NB4 (cell line): ENCODE data around the gene EIF4G2.

Source experiments
- DNase-seq: peaks from one replicate; pipeline ENCODE4 v3.0.0; 2010; ENCODE audit warnings: low read depth
- H3K4me3 ChIP-seq: one replicate; pipeline ENCODE4 v1.5.1; 2011; ENCODE audit warnings: mild to moderate bottlenecking, low read depth, low read length, moderate library complexity
- CTCF ChIP-seq: IDR thresholded peaks from one replicate; pipeline ENCODE4 v1.5.1; 2012; ENCODE audit warnings: low read depth, low read length
- MAX ChIP-seq: IDR thresholded peaks from 2 replicates; pipeline ENCODE4 v1.6.1; 2011; ENCODE audit warnings: low read depth, low read length
- MYC ChIP-seq: IDR thresholded peaks from 2 replicates; pipeline ENCODE4 v1.6.1; 2011; ENCODE audit warnings: low read depth, low read length
- POLR2A ChIP-seq: IDR thresholded peaks from 2 replicates; pipeline ENCODE4 v1.6.1; 2011; ENCODE audit warnings: mild to moderate bottlenecking; ENCODE audit not compliant: insufficient read length; ENCODE audit errors: extremely low read depth

EIF4G2 gene

GRCh38 chr11:10752061-10752460 lies 56.7 kb downstream of the EIF4G2 start:
- no peak for DNase-seq
- peak overlapping the region; percentile 95 for H3K4me3 ChIP-seq
- TF ChIP-seq CTCF (no peak), MYC (no peak), MAX (no peak), POLR2A (no peak)

- DNase-seq = no peak
- TF ChIP-seq CTCF = no peak
- peak overlapping the region; percentile 95 for H3K4me3 ChIP-seq
Measured at GRCh38 chr11:10751581-10751940, 57.2 kb downstream of the EIF4G2 start.

GRCh38 chr11:10750838-10751580 lies 57.7 kb downstream of the EIF4G2 start, which contains the start of gene CTR9:
CTR9 (plus strand) TSS chr11:10751246; CDS start chr11:10751413, 167 bp downstream.
- peak; percentile 96 for DNase-seq
- peak; percentile 86 for TF ChIP-seq MAX
- peak; percentile 86 for TF ChIP-seq MYC
- peak; percentile 17 for TF ChIP-seq CTCF
- TF ChIP-seq POLR2A = no peak

GRCh38 chr11:10749476-10749875 lies 59.2 kb downstream of the EIF4G2 start:
- DNase-seq = no peak
- H3K4me3 ChIP-seq = no peak overlapping the region
- no peak for TF ChIP-seq CTCF
- TF ChIP-seq MYC = no peak
- no peak for TF ChIP-seq POLR2A
- TF ChIP-seq MAX = no peak

More at GRCh38 chr11:10750838-10751580, 57.7 kb downstream of the EIF4G2 start, which contains the start of gene CTR9:
- peak within 1 kb of the TSS; percentile 95 for H3K4me3 ChIP-seq

GRCh38 chr11:10747733-10748132 lies 61.0 kb downstream of the EIF4G2 start:
- DNase-seq = no peak
- no peak overlapping the region for H3K4me3 ChIP-seq
- no peak for TF ChIP-seq MAX
- TF ChIP-seq CTCF = no peak
- TF ChIP-seq POLR2A = no peak
- no peak for TF ChIP-seq MYC
